Esophagus muscularis mucosa (tissue), 4 donors: Measurements from ENCODE around the gene S100A6. TPM values are rescaled to one million over a fixed set of nuclear protein-coding genes. Genes with fewer than 3 reads are reported as not detected.
"Not testable (repeated sequence)": the region's sequence is repeated elsewhere in the genome, so short reads cannot be mapped to it uniquely, and the experiment has no call there.

Experiments used
- DNase-seq: peaks from one replicate; pipeline ENCODE4 v3.0.0-alpha.2; 2017; ENCODE audit errors: extremely low spot score
- H3K27ac ChIP-seq, 4 donors: fragments of 200-600 bp; sonication (generic); replicated peaks in 1 of 4; 1 replicate in 3 of 4; 2 replicates in 1 of 4; pipeline ENCODE4 v1.5.1; 2016 to 2019; ENCODE audit warnings: mild to moderate bottlenecking in 1 of 4
- H3K27me3 ChIP-seq, 4 donors: fragments of 200-600 bp; sonication (generic); one replicate each; pipeline versions ENCODE4 v1.5.1 to v1.6.0; 2016 to 2019
- H3K36me3 ChIP-seq, 4 donors: fragments of 200-600 bp; sonication (generic); one replicate each; pipeline ENCODE4 v1.5.1; 2016 to 2019
- H3K4me1 ChIP-seq, 4 donors: fragments of 200-600 bp; sonication (generic); one replicate each; pipeline ENCODE4 v1.5.1; 2016 to 2019
- H3K4me3 ChIP-seq, 4 donors: fragments of 200-600 bp; sonication (generic); 1 replicate in 2 of 4; 2 replicates in 2 of 4; pipeline ENCODE4 v1.5.1; 2016 to 2019; ENCODE audit warnings: mild to moderate bottlenecking in 4 of 4, moderate library complexity in 1 of 4
- H3K9me3 ChIP-seq, 4 donors: fragments of 200-600 bp; sonication (generic); 1 replicate in 3 of 4; 2 replicates in 1 of 4; pipeline ENCODE4 v1.5.1; 2016 to 2019
- EP300 ChIP-seq: sonication (generic); formaldehyde crosslinking; IDR thresholded peaks from one replicate; pipeline ENCODE4 v1.6.1; 2017; ENCODE audit warnings: antibody characterized with exemption
- POLR2A ChIP-seq: fragments of 450-650 bp; IDR thresholded peaks from one replicate; pipeline ENCODE4 v1.6.1; 2017; ENCODE audit warnings: antibody characterized with exemption, moderate library complexity, mild to moderate bottlenecking, low read depth
- POLR2AphosphoS5 ChIP-seq, 2 donors: sonication (generic); formaldehyde crosslinking; IDR thresholded peaks; one replicate each; pipeline ENCODE4 v1.6.1; 2017; ENCODE audit warnings: antibody characterized with exemption in 2 of 2
- WGBS: methylation state at CpG from one replicate; pipeline ENCODE4 v1.1.5; 2018; 5-methylcytosine and 5-hydroxymethylcytosine counted together
- intact Hi-C: fragments of 100-400 bp; cut with DNase I; formaldehyde crosslinking; loops from one replicate; pipeline ENCODE4 v1.15.1; 2023
- total RNA-seq, 4 donors: library from RNA; depleted of rRNA; stranded (reverse); fragments of >200 nt; gene quantifications; one replicate each; pipeline versions ENCODE4 v1.1.0 to v1.2.1, GENCODE V29; 2016
- TF ChIP-seq, protein P1 (sequence below), 3 experiments: fragments of 200-600 bp in 2 of 3; fragments of 450-650 bp in 1 of 3; sonication (generic) in 2 of 3; IDR thresholded peaks; one replicate each; pipeline ENCODE4 v1.5.1; 2017 to 2019; ENCODE audit warnings: antibody characterized with exemption in 3 of 3, mild to moderate bottlenecking in 2 of 3, moderate library complexity in 1 of 3

Gene S100A6
- total RNA-seq, 4 donors from 2014 or later: 432 to 759 (median 607) TPM

DNA sequence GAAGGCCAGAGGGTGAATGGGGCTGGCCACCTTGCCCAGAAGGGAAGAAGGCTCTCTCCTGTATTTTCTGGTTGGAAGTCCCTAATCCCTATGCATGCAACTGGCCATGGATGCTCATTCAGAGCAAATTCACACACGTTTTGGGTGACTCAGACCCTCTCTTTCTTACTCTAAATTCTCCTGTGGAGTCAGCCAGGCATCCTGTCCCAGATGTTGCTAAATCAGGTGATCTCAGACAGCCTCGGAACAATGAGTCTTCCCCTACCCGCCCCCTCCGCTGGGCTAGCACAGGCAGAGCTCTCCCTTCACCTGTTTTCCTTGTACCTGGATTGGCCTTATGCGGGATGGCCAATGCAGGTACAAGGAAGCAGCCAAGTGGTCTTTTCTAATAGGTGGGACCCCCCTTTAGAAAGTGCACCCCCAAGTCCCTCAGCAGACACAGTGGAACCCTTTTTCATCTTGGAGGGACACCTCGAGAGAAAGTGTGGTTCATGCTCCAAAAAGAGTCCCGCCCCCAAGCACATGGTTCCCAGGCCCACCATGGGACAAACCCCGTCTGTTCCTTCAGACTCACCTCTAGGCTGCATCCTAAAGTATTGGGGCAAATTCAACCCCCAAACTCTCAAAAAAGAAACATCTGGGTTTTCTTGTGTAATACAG, 8.6 kb downstream of the S100A6 start:
- intact Hi-C loops: no loop called here
- H3K27me3 ChIP-seq: no peaks in the 10 kb centered on the region
- H3K9me3 ChIP-seq: no peaks in the 10 kb centered on the region
- H3K36me3 ChIP-seq: no peaks in the 10 kb centered on the region
- H3K27ac ChIP-seq: no peak overlapping the region
- 89% methylated on average over 8 of the region's 8 CpGs for WGBS
- TF ChIP-seq EP300 (no peak), POLR2AphosphoS5 (IDR thresholded peaks at IDR 0.05) (no peak), POLR2A (no peak)
- TF ChIP-seq, protein P1, sequence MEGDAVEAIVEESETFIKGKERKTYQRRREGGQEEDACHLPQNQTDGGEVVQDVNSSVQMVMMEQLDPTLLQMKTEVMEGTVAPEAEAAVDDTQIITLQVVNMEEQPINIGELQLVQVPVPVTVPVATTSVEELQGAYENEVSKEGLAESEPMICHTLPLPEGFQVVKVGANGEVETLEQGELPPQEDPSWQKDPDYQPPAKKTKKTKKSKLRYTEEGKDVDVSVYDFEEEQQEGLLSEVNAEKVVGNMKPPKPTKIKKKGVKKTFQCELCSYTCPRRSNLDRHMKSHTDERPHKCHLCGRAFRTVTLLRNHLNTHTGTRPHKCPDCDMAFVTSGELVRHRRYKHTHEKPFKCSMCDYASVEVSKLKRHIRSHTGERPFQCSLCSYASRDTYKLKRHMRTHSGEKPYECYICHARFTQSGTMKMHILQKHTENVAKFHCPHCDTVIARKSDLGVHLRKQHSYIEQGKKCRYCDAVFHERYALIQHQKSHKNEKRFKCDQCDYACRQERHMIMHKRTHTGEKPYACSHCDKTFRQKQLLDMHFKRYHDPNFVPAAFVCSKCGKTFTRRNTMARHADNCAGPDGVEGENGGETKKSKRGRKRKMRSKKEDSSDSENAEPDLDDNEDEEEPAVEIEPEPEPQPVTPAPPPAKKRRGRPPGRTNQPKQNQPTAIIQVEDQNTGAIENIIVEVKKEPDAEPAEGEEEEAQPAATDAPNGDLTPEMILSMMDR (IDR thresholded peaks at IDR 0.05): no peak
- H3K4me3 ChIP-seq: no peak overlapping the region
- peaks cover 8 to 22% (median 12%) of the 10 kb centered on the region in 4 donors for H3K4me1 ChIP-seq
- DNase-seq: no peak

GRCh38 chr1:153526132-153526543, 9.7 kb downstream of the S100A6 start:
- Histone ChIP-seq H3K4me1 (peaks cover 6 to 16% (median 8%) of the 10 kb centered on the region in 4 donors), H3K9me3 (no peaks in the 10 kb centered on the region), H3K27me3 (no peaks in the 10 kb centered on the region), H3K4me3 (no peak overlapping the region), H3K36me3 (no peaks in the 10 kb centered on the region), H3K27ac (no peak overlapping the region)
- DNase-seq: no peak
- intact Hi-C loops: no loop called here
- TF ChIP-seq, protein P1 (IDR thresholded peaks at IDR 0.05): no peak
- 64% methylated on average over 8 of the region's 8 CpGs for WGBS

DNA sequence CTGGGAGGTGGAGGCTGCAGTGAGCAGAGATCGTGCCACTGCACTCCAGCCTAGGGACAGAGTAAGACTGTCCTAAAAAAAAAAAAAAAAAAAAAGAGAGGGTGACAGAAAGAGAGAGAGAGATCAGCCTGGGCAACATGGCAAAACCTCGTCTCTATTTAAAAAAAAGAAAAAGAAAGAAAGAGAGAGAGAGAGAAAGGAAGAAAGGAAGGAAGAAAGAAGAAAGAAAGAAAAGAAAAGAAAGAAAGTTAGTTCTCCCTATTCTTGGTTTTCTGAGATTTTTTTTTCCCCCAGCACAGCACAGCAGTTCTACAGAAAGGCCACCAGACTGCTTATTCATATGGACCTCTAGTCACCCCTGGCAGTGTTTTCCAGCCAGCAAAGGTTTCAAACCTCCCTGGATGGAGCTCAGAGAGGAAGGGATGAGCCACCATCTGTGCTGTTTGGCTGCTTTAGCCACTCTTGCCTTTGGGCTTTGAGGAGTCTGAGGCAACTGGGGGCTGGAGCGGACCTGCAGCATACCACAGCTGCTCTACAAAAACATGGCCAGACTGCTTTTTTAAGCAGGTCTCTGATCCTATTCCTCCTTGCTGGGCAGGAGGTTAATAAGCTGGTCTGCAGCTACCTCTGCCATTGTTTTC, 10.6 kb downstream of the S100A6 start:
- no peak overlapping the region for H3K27ac ChIP-seq
- no peak overlapping the region for H3K4me3 ChIP-seq
- H3K4me1 ChIP-seq: peaks cover 6 to 16% (median 8%) of the 10 kb centered on the region in 4 donors
- intact Hi-C loops: no loop called here
- WGBS: 53% methylated on average over 3 of the region's 3 CpGs
- no peaks in the 10 kb centered on the region for H3K9me3 ChIP-seq
- H3K36me3 ChIP-seq: no peaks in the 10 kb centered on the region
- no peaks in the 10 kb centered on the region for H3K27me3 ChIP-seq
- no peak for DNase-seq
- no peak for TF ChIP-seq EP300

- 80% methylated on average over 13 of the region's 14 CpGs for WGBS
- H3K27me3 ChIP-seq, DNase-seq, H3K4me3 ChIP-seq, intact Hi-C loops, H3K36me3 ChIP-seq, H3K27ac ChIP-seq, H3K9me3 ChIP-seq: not testable (repeated sequence)
- H3K4me1 ChIP-seq: peaks cover 6 to 16% (median 8%) of the 10 kb centered on the region in 4 donors
Measured at GRCh38 chr1:153522353-153523048, 13.3 kb downstream of the S100A6 start.

GRCh38 chr1:153521808-153522207, 14.0 kb downstream of the S100A6 start:
- H3K27me3 ChIP-seq, DNase-seq, H3K27ac ChIP-seq, intact Hi-C loops, H3K9me3 ChIP-seq, H3K4me3 ChIP-seq, H3K36me3 ChIP-seq: not testable (repeated sequence)
- WGBS: 96% methylated on average over 35 of the region's 37 CpGs
- peaks cover 6 to 16% (median 8%) of the 10 kb centered on the region in 4 donors for H3K4me1 ChIP-seq

DNA sequence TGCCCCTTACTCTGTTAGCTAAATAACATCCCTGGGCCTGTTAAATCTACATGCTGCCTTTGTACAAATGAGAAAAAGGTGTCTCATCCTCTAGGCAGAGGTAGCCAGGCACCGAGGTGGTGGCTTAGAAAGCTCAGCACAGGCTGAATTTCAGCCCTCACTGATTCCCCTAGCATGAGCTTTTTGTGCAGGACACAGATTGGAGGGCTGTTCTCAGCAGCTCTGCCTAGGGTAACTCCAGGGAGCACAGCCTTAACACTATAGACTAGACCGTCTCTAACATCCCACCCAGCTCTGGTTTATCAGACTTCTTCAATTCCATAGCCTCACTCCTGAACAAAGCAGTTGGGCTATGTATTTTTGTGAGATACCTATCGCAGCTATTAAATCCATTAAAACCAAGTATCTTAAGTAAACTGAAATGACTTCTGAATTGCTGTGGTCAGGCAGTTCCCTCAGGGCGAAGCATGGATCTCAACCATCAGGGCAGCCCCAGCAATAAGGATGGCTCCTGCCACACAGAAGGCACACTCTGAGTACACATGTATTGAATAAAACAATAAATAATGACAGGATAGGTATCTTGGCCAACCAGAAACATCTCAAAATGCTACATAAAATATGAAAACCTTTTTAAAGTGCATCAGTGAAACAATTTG, 14.8 kb downstream of the S100A6 start:
- H3K4me1 ChIP-seq: peaks cover 2 to 13% (median 5%) of the 10 kb centered on the region in 4 donors
- DNase-seq: no peak
- no peak overlapping the region for H3K27ac ChIP-seq
- WGBS: 95% methylated on average over 4 of the region's 4 CpGs
- no peak overlapping the region for H3K4me3 ChIP-seq
- H3K27me3 ChIP-seq: no peaks in the 10 kb centered on the region
- TF ChIP-seq EP300 (no peak), POLR2AphosphoS5 (IDR thresholded peaks at IDR 0.05) (no peak), POLR2A (no peak)
- TF ChIP-seq, protein P1 (IDR thresholded peaks at IDR 0.05): no peak
- H3K9me3 ChIP-seq: no peaks in the 10 kb centered on the region
- intact Hi-C loops: no loop called here
- no peaks in the 10 kb centered on the region for H3K36me3 ChIP-seq

- H3K27me3 ChIP-seq, H3K36me3 ChIP-seq, intact Hi-C loops, H3K9me3 ChIP-seq, DNase-seq, H3K27ac ChIP-seq, H3K4me3 ChIP-seq, H3K4me1 ChIP-seq: not testable (repeated sequence)
- WGBS: 94% methylated on average over 5 of the region's 5 CpGs
Measured at GRCh38 chr1:153520137-153520691, 15.6 kb downstream of the S100A6 start.
